ENCODE data around the gene GFPT1. TPM values are rescaled to one million over a fixed set of nuclear protein-coding genes. Genes with fewer than 3 reads are reported as not detected.

GFPT1 gene
- total and polyA plus RNA-seq, 2 donors from 2014 or later: 9.5 to 43.1 TPM

DNA sequence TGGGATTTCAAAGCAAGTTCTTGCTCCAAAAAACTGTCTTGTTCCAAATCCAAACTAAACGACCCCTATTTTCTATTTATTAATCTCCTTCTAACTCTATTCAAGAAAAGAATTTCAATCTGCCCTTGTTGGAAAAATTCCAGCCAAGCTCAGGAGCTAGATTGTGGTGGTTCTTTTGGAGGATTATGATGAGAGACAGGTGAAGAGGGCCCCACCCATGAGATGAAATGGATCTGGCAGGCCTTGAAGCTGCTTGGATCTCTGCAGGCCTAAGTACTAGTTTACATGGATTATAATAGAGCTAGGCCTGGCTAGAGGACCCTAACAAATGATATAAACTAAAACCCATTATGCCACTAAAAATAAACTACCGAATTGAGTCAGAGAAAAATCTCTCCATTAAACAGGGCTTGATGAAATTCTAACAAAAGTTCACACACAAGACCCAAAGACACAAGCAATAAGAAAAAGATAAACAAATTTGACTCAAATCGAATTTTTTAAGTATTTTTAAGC, 101.6 kb downstream of the GFPT1 start:
- DNase-seq: no peak
- Histone ChIP-seq H3K36me3 (ENCODE audit: control insufficient read depth in 2 of 3, insufficient read depth in 3 of 3, low read length in 3 of 3) (no peaks in the 10 kb centered on the region), H3K9ac (ENCODE audit: low read length in 3 of 3) (no peak overlapping the region), H3K9me3 (ENCODE audit: control insufficient read depth in 2 of 3, insufficient read depth in 1 of 3, low read length in 3 of 3) (no peaks in the 10 kb centered on the region), H3K27ac (ENCODE audit: low read depth in 2 of 2, low read length in 2 of 2) (no peak overlapping the region), H3K4me1 (ENCODE audit: control insufficient read depth in 2 of 3, insufficient read depth in 2 of 3, low read depth in 1 of 3, low read length in 3 of 3) (no peaks in the 10 kb centered on the region), H3K27me3 (ENCODE audit: control insufficient read depth, insufficient read depth, low read length) (no peaks in the 10 kb centered on the region), H3K4me3 (ENCODE audit: low read length in 3 of 3) (no peak overlapping the region)
- TF ChIP-seq CTCF (IDR thresholded peaks at IDR 0.05; ENCODE audit: borderline replicate concordance, extremely low read depth, insufficient read depth): no peak
- FAIRE-seq: no peak
- intact Hi-C loops (cut with DNase I): no loop called here

DNA sequence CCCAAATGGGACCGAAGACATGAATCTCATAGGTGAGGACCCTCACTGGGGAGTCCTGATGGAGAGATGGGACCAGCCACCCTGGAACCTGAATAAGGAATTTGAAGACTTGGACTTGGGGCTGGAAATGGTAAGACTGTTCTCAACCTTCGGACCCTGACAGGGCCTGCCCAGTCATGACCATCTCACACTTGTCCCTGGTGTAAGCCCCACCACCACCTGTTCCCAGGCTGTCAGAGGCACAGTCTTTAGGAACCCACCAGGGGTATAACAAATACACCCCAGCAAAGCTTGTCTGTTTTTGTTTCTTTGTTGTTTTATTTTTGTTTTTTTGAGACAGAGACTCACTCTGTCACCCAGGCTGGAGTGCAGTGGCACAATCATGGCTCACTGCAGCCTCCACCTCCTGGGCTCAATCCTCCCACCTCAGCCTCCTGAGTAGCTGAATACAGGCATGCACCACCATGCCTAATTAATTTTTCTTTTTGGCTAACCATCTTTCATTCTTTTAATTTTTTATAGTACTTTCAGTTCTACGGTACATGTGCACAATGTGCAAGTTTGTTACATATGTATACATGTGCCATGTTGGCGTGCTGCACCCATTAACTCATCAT, 106.1 kb downstream of the GFPT1 start:
- Histone ChIP-seq H3K27ac (ENCODE audit: low read depth in 2 of 2, low read length in 2 of 2) (no peak overlapping the region), H3K27me3 (ENCODE audit: control insufficient read depth, insufficient read depth, low read length) (no peaks in the 10 kb centered on the region), H3K9ac (ENCODE audit: low read length in 3 of 3) (no peak overlapping the region), H3K4me1 (ENCODE audit: control insufficient read depth in 2 of 3, insufficient read depth in 2 of 3, low read depth in 1 of 3, low read length in 3 of 3) (no peaks in the 10 kb centered on the region), H3K36me3 (ENCODE audit: control insufficient read depth in 2 of 3, insufficient read depth in 3 of 3, low read length in 3 of 3) (no peaks in the 10 kb centered on the region), H3K9me3 (ENCODE audit: control insufficient read depth in 2 of 3, insufficient read depth in 1 of 3, low read length in 3 of 3) (no peaks in the 10 kb centered on the region), H3K4me3 (ENCODE audit: low read length in 3 of 3) (no peak overlapping the region)
- intact Hi-C loops (cut with DNase I): no loop called here
- no peak for TF ChIP-seq CTCF (IDR thresholded peaks at IDR 0.05; ENCODE audit: borderline replicate concordance, extremely low read depth, insufficient read depth)
- FAIRE-seq: no peak
- no peak for DNase-seq

DNA sequence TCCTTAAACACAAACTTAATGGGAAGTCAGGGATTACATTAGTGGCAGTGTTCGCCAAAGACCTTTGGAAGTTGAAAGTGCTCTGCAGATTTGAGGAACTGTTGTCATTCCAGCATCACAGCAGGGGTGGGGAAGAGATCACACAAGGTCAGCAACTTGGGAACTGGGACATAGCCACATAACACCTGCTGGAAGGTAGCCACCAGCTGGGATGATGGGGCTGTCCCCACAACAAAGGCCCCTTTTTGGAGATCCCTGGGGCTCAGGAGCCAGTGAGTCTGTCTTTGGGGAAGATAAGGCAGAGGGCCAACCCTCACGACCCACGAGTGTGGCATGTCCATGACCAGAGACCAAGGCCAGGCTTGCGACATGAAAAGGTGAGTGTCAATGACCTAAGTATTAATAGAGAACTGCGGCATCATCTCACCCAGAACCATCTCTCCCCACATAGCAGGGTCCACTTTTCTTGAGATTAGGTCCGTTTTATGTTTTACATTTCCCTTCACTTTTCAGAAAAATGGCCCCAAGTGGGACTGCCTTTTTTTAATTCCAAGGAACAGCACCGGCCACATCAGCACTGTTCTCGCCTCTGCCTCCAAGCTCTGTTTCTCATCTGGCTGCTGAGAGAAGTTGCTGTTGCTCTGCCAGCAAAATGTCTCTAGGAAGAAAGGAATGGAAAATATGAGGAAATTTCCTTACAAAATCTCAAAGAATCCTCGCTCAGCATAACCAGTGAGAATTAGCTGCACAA, 106.9 kb downstream of the GFPT1 start:
- Histone ChIP-seq H3K9me3 (ENCODE audit: control insufficient read depth in 2 of 3, insufficient read depth in 1 of 3, low read length in 3 of 3) (no peaks in the 10 kb centered on the region), H3K4me1 (ENCODE audit: control insufficient read depth in 2 of 3, insufficient read depth in 2 of 3, low read depth in 1 of 3, low read length in 3 of 3) (no peaks in the 10 kb centered on the region), H3K27me3 (ENCODE audit: control insufficient read depth, insufficient read depth, low read length) (no peaks in the 10 kb centered on the region), H3K36me3 (ENCODE audit: control insufficient read depth in 2 of 3, insufficient read depth in 3 of 3, low read length in 3 of 3) (no peaks in the 10 kb centered on the region), H3K4me3 (ENCODE audit: low read length in 3 of 3) (no peak overlapping the region), H3K9ac (ENCODE audit: low read length in 3 of 3) (no peak overlapping the region), H3K27ac (ENCODE audit: low read depth in 2 of 2, low read length in 2 of 2) (no peak overlapping the region)
- no peak for DNase-seq
- intact Hi-C loops (cut with DNase I): no loop called here
- no peak for FAIRE-seq
- no peak for TF ChIP-seq CTCF (IDR thresholded peaks at IDR 0.05; ENCODE audit: borderline replicate concordance, extremely low read depth, insufficient read depth)
